ENCODE measurements around the gene SLC6A4. TPM values are rescaled to one million over a fixed set of nuclear protein-coding genes. Genes with fewer than 3 reads are reported as not detected.
"Not testable (repeated sequence)": the region's sequence is repeated elsewhere in the genome, so short reads cannot be mapped to it uniquely, and the experiment has no call there.

SLC6A4 gene
- polyA plus RNA-seq, 1 experiment = not detected

- ChIA-PET POLR2A (no interaction called here), CTCF (interaction anchor here (0.5 to 0.8 kb wide), 2 partner anchors 79 to 1107 kb away, joined by 3 read pairs; no protein-coding TSS in a partner anchor)
- H3K36me3 ChIP-seq (ENCODE audit: control insufficient read depth, insufficient read depth, low read length) = no peaks in the 10 kb centered on the region
- H3K27me3 ChIP-seq (ENCODE audit: control insufficient read depth, insufficient read depth, low read length) = 0 out of 2 replicates have a peak, but pooled peaks cover 4% of the 10 kb centered on the region
- H3K4me3 ChIP-seq (ENCODE audit: low read depth, low read length) = no peak overlapping the region
- no peak for TF ChIP-seq CTCF (IDR thresholded peaks at IDR 0.05; ENCODE audit: insufficient read depth, low read depth, low read length)
- DNase-seq (ENCODE audit: low read depth) = no peak
These were observed 32.0 kb downstream of the SLC6A4 start for GRCh38 chr17:30203471-30203981.

GRCh38 chr17:30200656-30201055 lies 34.8 kb downstream of the SLC6A4 start:
- H3K27me3 ChIP-seq (ENCODE audit: control insufficient read depth, insufficient read depth, low read length); CTCF ChIA-PET; H3K4me3 ChIP-seq (ENCODE audit: low read depth, low read length); H3K36me3 ChIP-seq (ENCODE audit: control insufficient read depth, insufficient read depth, low read length); DNase-seq (ENCODE audit: low read depth); POLR2A ChIA-PET: not testable (repeated sequence)

GRCh38 chr17:30200106-30200505 lies 35.4 kb downstream of the SLC6A4 start:
- CTCF ChIA-PET = no interaction called here
- POLR2A ChIA-PET = no interaction called here
- H3K4me3 ChIP-seq (ENCODE audit: low read depth, low read length) = no peak overlapping the region
- DNase-seq (ENCODE audit: low read depth) = no peak
- H3K36me3 ChIP-seq (ENCODE audit: control insufficient read depth, insufficient read depth, low read length) = no peaks in the 10 kb centered on the region
- no peak for TF ChIP-seq CTCF (IDR thresholded peaks at IDR 0.05; ENCODE audit: insufficient read depth, low read depth, low read length)
- no peaks in the 10 kb centered on the region for H3K27me3 ChIP-seq (ENCODE audit: control insufficient read depth, insufficient read depth, low read length)

- no peak for DNase-seq (ENCODE audit: low read depth)
- Histone ChIP-seq H3K36me3 (ENCODE audit: control insufficient read depth, insufficient read depth, low read length) (no peaks in the 10 kb centered on the region), H3K4me3 (ENCODE audit: low read depth, low read length) (no peak overlapping the region), H3K27me3 (ENCODE audit: control insufficient read depth, insufficient read depth, low read length) (no peaks in the 10 kb centered on the region)
- ChIA-PET CTCF (interaction anchor here (0.6 kb wide), 1 partner anchor 390 kb away, joined by 8 read pairs; no protein-coding TSS in a partner anchor), POLR2A (no interaction called here)
- no peak for TF ChIP-seq CTCF (IDR thresholded peaks at IDR 0.05; ENCODE audit: insufficient read depth, low read depth, low read length)
These were observed 35.9 kb downstream of the SLC6A4 start for GRCh38 chr17:30199600-30199999.

GRCh38 chr17:30197416-30197815 lies 38.1 kb downstream of the SLC6A4 start:
- ChIA-PET CTCF (no interaction called here), POLR2A (no interaction called here)

More at GRCh38 chr17:30197416-30197815, 38.1 kb downstream of the SLC6A4 start:
- no peak for TF ChIP-seq CTCF (IDR thresholded peaks at IDR 0.05; ENCODE audit: insufficient read depth, low read depth, low read length)
- H3K4me3 ChIP-seq (ENCODE audit: low read depth, low read length) = no peak overlapping the region
- H3K27me3 ChIP-seq (ENCODE audit: control insufficient read depth, insufficient read depth, low read length) = no peaks in the 10 kb centered on the region
- H3K36me3 ChIP-seq (ENCODE audit: control insufficient read depth, insufficient read depth, low read length) = no peaks in the 10 kb centered on the region
- DNase-seq (ENCODE audit: low read depth) = no peak
